ENCODE results near the gene KDM4C. TPM values are rescaled to one million over a fixed set of nuclear protein-coding genes. Genes with fewer than 3 reads are reported as not detected.

The KDM4C gene
- polyA plus RNA-seq, 1 experiment: 12.1 TPM

GRCh38 chr9:6936103-6936502 lies 178.3 kb downstream of the KDM4C start:
- TF ChIP-seq CTCF (IDR thresholded peaks at IDR 0.05; ENCODE audit: low read depth, low read length): no peak
- POLR2A ChIA-PET: no interaction called here
- CTCF ChIA-PET: no interaction called here

GRCh38 chr9:6937209-6937608 lies 179.4 kb downstream of the KDM4C start:
- ChIA-PET POLR2A (no interaction called here), CTCF (no interaction called here)
- no peak for DNase-seq (ENCODE audit: low read depth, low spot score)
- Histone ChIP-seq H3K27ac (ENCODE audit: low read depth, low read length) (no peak overlapping the region), H3K4me3 (ENCODE audit: low read depth, low read length) (no peak overlapping the region), H3K9me3 (ENCODE audit: control insufficient read depth, insufficient read depth, low read length) (no peaks in the 10 kb centered on the region), H3K27me3 (ENCODE audit: control insufficient read depth, insufficient read depth, low read length) (no peaks in the 10 kb centered on the region)
- TF ChIP-seq CTCF (IDR thresholded peaks at IDR 0.05; ENCODE audit: low read depth, low read length): no peak

More at GRCh38 chr9:6936103-6936502, 178.3 kb downstream of the KDM4C start:
- Histone ChIP-seq H3K4me3 (ENCODE audit: low read depth, low read length) (no peak overlapping the region), H3K27me3 (ENCODE audit: control insufficient read depth, insufficient read depth, low read length) (no peaks in the 10 kb centered on the region), H3K9me3 (ENCODE audit: control insufficient read depth, insufficient read depth, low read length) (no peaks in the 10 kb centered on the region), H3K27ac (ENCODE audit: low read depth, low read length) (no peak overlapping the region)
- no peak for DNase-seq (ENCODE audit: low read depth, low spot score)

- peak; percentile 91 for DNase-seq (ENCODE audit: low read depth, low spot score)
- H3K4me3 ChIP-seq (ENCODE audit: low read depth, low read length): no peak overlapping the region
- POLR2A ChIA-PET: interaction anchor here (0.8 kb wide), 1 partner anchor 94 kb away, joined by 3 read pairs; no protein-coding TSS in a partner anchor
- H3K27ac ChIP-seq (ENCODE audit: low read depth, low read length): no peak overlapping the region
- no peak for TF ChIP-seq CTCF (IDR thresholded peaks at IDR 0.05; ENCODE audit: low read depth, low read length)
- CTCF ChIA-PET: interaction anchor here (1.1 kb wide), 1 partner anchor 111 kb away, joined by 3 read pairs; no protein-coding TSS in a partner anchor
- H3K9me3 ChIP-seq (ENCODE audit: control insufficient read depth, insufficient read depth, low read length): no peaks in the 10 kb centered on the region
- H3K27me3 ChIP-seq (ENCODE audit: control insufficient read depth, insufficient read depth, low read length): no peaks in the 10 kb centered on the region
These were observed 180.7 kb downstream of the KDM4C start for GRCh38 chr9:6938447-6938846.

- Histone ChIP-seq H3K9me3 (ENCODE audit: control insufficient read depth, insufficient read depth, low read length) (no peaks in the 10 kb centered on the region), H3K27ac (ENCODE audit: low read depth, low read length) (peak overlapping the region; percentile 65), H3K4me3 (ENCODE audit: low read depth, low read length) (no peak overlapping the region), H3K27me3 (ENCODE audit: control insufficient read depth, insufficient read depth, low read length) (no peaks in the 10 kb centered on the region)
- ChIA-PET POLR2A (no interaction called here), CTCF (interaction anchor here (1.1 kb wide), 1 partner anchor 111 kb away, joined by 3 read pairs; no protein-coding TSS in a partner anchor)
- TF ChIP-seq CTCF (IDR thresholded peaks at IDR 0.05; ENCODE audit: low read depth, low read length): no peak
- DNase-seq (ENCODE audit: low read depth, low spot score): no peak
These were observed 181.1 kb downstream of the KDM4C start for GRCh38 chr9:6938873-6939272.

GRCh38 chr9:6941501-6941900 lies 183.7 kb downstream of the KDM4C start:
- TF ChIP-seq CTCF (IDR thresholded peaks at IDR 0.05; ENCODE audit: low read depth, low read length): no peak
- CTCF ChIA-PET: no interaction called here

More at GRCh38 chr9:6941501-6941900, 183.7 kb downstream of the KDM4C start:
- DNase-seq (ENCODE audit: low read depth, low spot score): no peak
- H3K27ac ChIP-seq (ENCODE audit: low read depth, low read length): no peak overlapping the region
- POLR2A ChIA-PET: no interaction called here
- H3K9me3 ChIP-seq (ENCODE audit: control insufficient read depth, insufficient read depth, low read length): no peaks in the 10 kb centered on the region
- H3K4me3 ChIP-seq (ENCODE audit: low read depth, low read length): no peak overlapping the region
- H3K27me3 ChIP-seq (ENCODE audit: control insufficient read depth, insufficient read depth, low read length): no peaks in the 10 kb centered on the region
